Gastrocnemius medialis (tissue), 4 donors: ENCODE results near the gene DVL1. TPM values are rescaled to one million over a fixed set of nuclear protein-coding genes. Genes with fewer than 3 reads are reported as not detected.

Source experiments
- ATAC-seq, 2 donors: fragments of 150-250 bp; one replicate each; pipeline ENCODE4 v1.9.1; 2016
- DNase-seq, 2 donors: peaks; one replicate each; pipeline ENCODE4 v3.0.0-alpha.2; 2019
- H3K27ac ChIP-seq, 4 donors: fragments of 200-600 bp; sonication (generic); 1 replicate in 1 of 4; 2 replicates in 3 of 4; pipeline ENCODE4 v1.5.1; 2016 to 2018; ENCODE audit warnings: mild to moderate bottlenecking in 2 of 4, moderate library complexity in 1 of 4
- H3K27me3 ChIP-seq, 3 donors: fragments of 200-600 bp; sonication (generic) in 2 of 3; 1 replicate in 1 of 3; 2 replicates in 2 of 3; pipeline versions ENCODE4 v1.5.1 to v1.6.0; 2016 to 2019; ENCODE audit warnings: mild to moderate bottlenecking in 1 of 3, moderate library complexity in 1 of 3
- H3K36me3 ChIP-seq, 2 donors: fragments of 200-600 bp; sonication (generic) in 1 of 2; one replicate each; pipeline ENCODE4 v1.5.1; 2017 to 2018
- H3K4me1 ChIP-seq, 2 donors: fragments of 200-600 bp; sonication (generic) in 1 of 2; one replicate each; pipeline ENCODE4 v1.5.1; 2016 to 2017; ENCODE audit warnings: mild to moderate bottlenecking in 2 of 2
- H3K4me3 ChIP-seq, 4 donors: fragments of 200-600 bp; sonication (generic) in 3 of 4; 1 replicate in 1 of 4; 2 replicates in 3 of 4; pipeline ENCODE4 v1.5.1; 2016 to 2019; ENCODE audit warnings: mild to moderate bottlenecking in 2 of 4
- H3K9me3 ChIP-seq, 3 donors: fragments of 200-600 bp; sonication (generic) in 2 of 3; 1 replicate in 1 of 3; 2 replicates in 2 of 3; pipeline ENCODE4 v1.5.1; 2016 to 2019
- CTCF ChIP-seq, 5 experiments: fragments of 450-650 bp in 3 of 5; fragments of 200-600 bp in 2 of 5; sonication (generic) in 2 of 5; IDR thresholded peaks in 4 of 5; conservative IDR thresholded peaks in 1 of 5; 1 replicate in 4 of 5; 2 replicates in 1 of 5; pipeline ENCODE4 v1.5.1; 2016 to 2019; ENCODE audit warnings: antibody characterized with exemption in 5 of 5, mild to moderate bottlenecking in 3 of 5, moderate library complexity in 3 of 5
- POLR2A ChIP-seq, 2 donors: fragments of 450-650 bp; IDR thresholded peaks; one replicate each; pipeline ENCODE4 v1.6.1; 2017; ENCODE audit warnings: antibody characterized with exemption in 2 of 2, mild to moderate bottlenecking in 2 of 2, moderate library complexity in 2 of 2
- in situ Hi-C, 4 donors: fragments of 200-750 bp; cut with MboI; loops; one replicate each; pipeline versions ENCODE4 v1.15.0 to v1.8.0; 2017; ENCODE audit warnings: low sequenced_read_pairs in 4 of 4
- intact Hi-C: fragments of 100-400 bp; cut with DNase I; formaldehyde crosslinking; loops from one replicate; pipeline ENCODE4 v1.15.1; 2023; ENCODE audit warnings: low total_unique reads
- total RNA-seq, 4 donors: library from RNA; depleted of rRNA; stranded (reverse); fragments of >200 nt; gene quantifications; one replicate each; pipeline versions ENCODE4 v1.1.0 to v1.2.3, GENCODE V29; 2016

DVL1 gene
- total RNA-seq, 4 donors from 2014 or later: 196 to 311 (median 258) TPM

GRCh38 chr1:1315435-1315954 lies 33.7 kb downstream of the DVL1 start:
- no peak for TF ChIP-seq POLR2A (IDR thresholded peaks at IDR 0.05)
- no peak for TF ChIP-seq CTCF (IDR thresholded peaks at IDR 0.05 in 4 of 5, conservative IDR thresholded peaks at IDR 0.05 in 1 of 5)
- intact Hi-C loops (loop anchor here (10.0 kb wide), 1 partner anchor 361 kb away; the partner anchor contains the start of gene NOC2L), in situ Hi-C loops (no loop called here)
- Histone ChIP-seq H3K9me3 (no peaks in the 10 kb centered on the region), H3K36me3 (peaks cover 0 to 61% of the 10 kb centered on the region in 2 donors), H3K4me1 (peaks cover 15 to 24% of the 10 kb centered on the region in 2 donors), H3K27me3 (no peaks in the 10 kb centered on the region), H3K4me3 (no peak overlapping the region), H3K27ac (no peak overlapping the region)
- DNase-seq: no peak
- no peak for ATAC-seq

- Histone ChIP-seq H3K4me1 (peaks cover 15 to 24% of the 10 kb centered on the region in 2 donors), H3K9me3 (no peaks in the 10 kb centered on the region), H3K4me3 (no peak overlapping the region), H3K36me3 (peaks cover 0 to 54% of the 10 kb centered on the region in 2 donors), H3K27ac (no peak overlapping the region), H3K27me3 (no peaks in the 10 kb centered on the region)
- in situ Hi-C loops (no loop called here), intact Hi-C loops (loop anchor here (10.0 kb wide), 1 partner anchor 360 kb away; the partner anchor contains the start of gene NOC2L)
- ATAC-seq (no peak), DNase-seq (no peak)
- no peak for TF ChIP-seq CTCF (IDR thresholded peaks at IDR 0.05 in 4 of 5, conservative IDR thresholded peaks at IDR 0.05 in 1 of 5)
- no peak for TF ChIP-seq POLR2A (IDR thresholded peaks at IDR 0.05)
Observed at GRCh38 chr1:1314678-1315335, 34.4 kb downstream of the DVL1 start.

- no peaks in the 10 kb centered on the region for H3K9me3 ChIP-seq
- no peak for DNase-seq
- intact Hi-C loops: loop anchor here (10.0 kb wide), 1 partner anchor 359 kb away; the partner anchor contains the start of gene NOC2L
- H3K27ac ChIP-seq: no peak overlapping the region
- TF ChIP-seq POLR2A (IDR thresholded peaks at IDR 0.05): no peak
- H3K36me3 ChIP-seq: peaks cover 0 to 50% of the 10 kb centered on the region in 2 donors
- no peaks in the 10 kb centered on the region for H3K27me3 ChIP-seq
- in situ Hi-C loops: no loop called here
- ATAC-seq: no peak
- peaks cover 20 to 28% of the 10 kb centered on the region in 2 donors for H3K4me1 ChIP-seq
- no peak overlapping the region for H3K4me3 ChIP-seq
Observed at GRCh38 chr1:1314237-1314586, 35.0 kb downstream of the DVL1 start.

- Histone ChIP-seq H3K4me3 (no peak overlapping the region), H3K36me3 (peaks cover 0 to 47% of the 10 kb centered on the region in 2 donors), H3K9me3 (no peaks in the 10 kb centered on the region), H3K27me3 (no peaks in the 10 kb centered on the region), H3K4me1 (peaks cover 20 to 29% of the 10 kb centered on the region in 2 donors), H3K27ac (peak overlapping the region in 1 of 4 donors; percentile 38)
- intact Hi-C loops (loop anchor here (10.0 kb wide), 1 partner anchor 359 kb away; the partner anchor contains the start of gene NOC2L), in situ Hi-C loops (no loop called here)
- TF ChIP-seq POLR2A (IDR thresholded peaks at IDR 0.05): no peak
- no peak for DNase-seq
- no peak for ATAC-seq
Observed at GRCh38 chr1:1313500-1314236, 35.5 kb downstream of the DVL1 start.

GRCh38 chr1:1312450-1313314 lies 36.5 kb downstream of the DVL1 start:
- H3K9me3 ChIP-seq: no peaks in the 10 kb centered on the region
- intact Hi-C loops (loop anchor here (10.0 kb wide), 1 partner anchor 358 kb away; the partner anchor contains the start of gene NOC2L), in situ Hi-C loops (no loop called here)
- ATAC-seq (no peak), DNase-seq (no peak)
- peak overlapping the region in 2 of 4 donors; percentile 11 to 38 for H3K27ac ChIP-seq
- TF ChIP-seq POLR2A (IDR thresholded peaks at IDR 0.05): no peak
- no peak for TF ChIP-seq CTCF (IDR thresholded peaks at IDR 0.05 in 4 of 5, conservative IDR thresholded peaks at IDR 0.05 in 1 of 5)
- H3K36me3 ChIP-seq: peaks cover 0 to 47% of the 10 kb centered on the region in 2 donors
- H3K4me1 ChIP-seq: peaks cover 11 to 19% of the 10 kb centered on the region in 2 donors
- H3K27me3 ChIP-seq: no peaks in the 10 kb centered on the region
- H3K4me3 ChIP-seq: no peak overlapping the region
